Suprapubic skin (tissue), 4 donors: ENCODE data around the gene OR4D6. TPM values are rescaled to one million over a fixed set of nuclear protein-coding genes. Genes with fewer than 3 reads are reported as not detected.

Experiments used
- DNase-seq, 2 donors: peaks; one replicate each; pipeline ENCODE4 v3.0.0-alpha.2; 2019; ENCODE audit warnings: low spot score in 2 of 2
- H3K27ac ChIP-seq: fragments of 200-600 bp; sonication (generic); one replicate; pipeline ENCODE4 v1.5.1; 2019
- H3K27me3 ChIP-seq: fragments of 200-600 bp; sonication (generic); one replicate; pipeline ENCODE4 v1.5.1; 2019
- H3K36me3 ChIP-seq: fragments of 200-600 bp; sonication (generic); one replicate; pipeline ENCODE4 v1.5.1; 2019
- H3K4me1 ChIP-seq: fragments of 200-600 bp; sonication (generic); one replicate; pipeline ENCODE4 v1.5.1; 2019
- H3K4me3 ChIP-seq: fragments of 200-600 bp; sonication (generic); one replicate; pipeline ENCODE4 v1.5.1; 2019; ENCODE audit warnings: mild to moderate bottlenecking
- H3K9me3 ChIP-seq: fragments of 200-600 bp; sonication (generic); one replicate; pipeline ENCODE4 v1.5.1; 2019
- EP300 ChIP-seq: sonication (generic); formaldehyde crosslinking; IDR thresholded peaks from one replicate; pipeline ENCODE4 v1.6.1; 2017; ENCODE audit warnings: antibody characterized with exemption
- POLR2A ChIP-seq, 2 donors: fragments of 450-650 bp; IDR thresholded peaks; one replicate each; pipeline ENCODE4 v1.6.1; 2017; ENCODE audit warnings: antibody characterized with exemption in 2 of 2, mild to moderate bottlenecking in 2 of 2, moderate library complexity in 2 of 2
- POLR2AphosphoS5 ChIP-seq, 3 donors: sonication (generic); formaldehyde crosslinking; IDR thresholded peaks; one replicate each; pipeline ENCODE4 v1.6.1; 2017; ENCODE audit warnings: antibody characterized with exemption in 3 of 3
- WGBS: methylation state at CpG from one replicate; pipeline ENCODE4 v1.1.5; 2018; 5-methylcytosine and 5-hydroxymethylcytosine counted together
- total RNA-seq, 4 donors: library from RNA; depleted of rRNA; stranded (reverse); fragments of >200 nt; gene quantifications; one replicate each; pipeline ENCODE4 v1.1.0, GENCODE V29; 2016
- TF ChIP-seq, protein P1 (sequence below), 2 donors: fragments of 200-600 bp in 1 of 2; fragments of 450-650 bp in 1 of 2; sonication (generic) in 1 of 2; IDR thresholded peaks; one replicate each; pipeline ENCODE4 v1.5.1; 2016 to 2019; ENCODE audit warnings: antibody characterized with exemption in 2 of 2, mild to moderate bottlenecking in 1 of 2, moderate library complexity in 1 of 2

The OR4D6 gene
- total RNA-seq, 4 donors from 2014 or later, result not detected

DNA sequence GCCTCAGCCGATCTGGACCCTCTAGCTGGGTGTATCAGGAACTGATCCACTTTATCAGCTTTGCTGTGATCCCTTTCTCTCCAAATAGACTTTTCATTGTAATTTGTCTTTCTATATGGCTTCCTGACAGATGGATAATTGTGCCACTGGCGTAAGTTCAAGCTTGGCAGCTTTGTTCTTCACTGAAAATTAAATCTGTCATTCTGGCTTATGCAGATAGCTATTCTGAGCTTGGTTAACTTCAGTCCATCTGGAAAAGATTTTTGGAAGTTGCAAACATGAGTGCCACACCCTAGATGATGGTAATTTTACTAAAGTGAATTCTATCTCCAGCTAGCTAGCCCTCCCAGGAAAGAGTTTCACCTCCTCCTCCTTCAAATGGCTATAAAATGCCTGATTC lies 38.6 kb upstream of the OR4D6 start:
- TF ChIP-seq POLR2A (IDR thresholded peaks at IDR 0.05), result no peak
- WGBS, result 57% methylated on average over 2 of the region's 2 CpGs
- H3K4me3 ChIP-seq, result no peak overlapping the region

DNA sequence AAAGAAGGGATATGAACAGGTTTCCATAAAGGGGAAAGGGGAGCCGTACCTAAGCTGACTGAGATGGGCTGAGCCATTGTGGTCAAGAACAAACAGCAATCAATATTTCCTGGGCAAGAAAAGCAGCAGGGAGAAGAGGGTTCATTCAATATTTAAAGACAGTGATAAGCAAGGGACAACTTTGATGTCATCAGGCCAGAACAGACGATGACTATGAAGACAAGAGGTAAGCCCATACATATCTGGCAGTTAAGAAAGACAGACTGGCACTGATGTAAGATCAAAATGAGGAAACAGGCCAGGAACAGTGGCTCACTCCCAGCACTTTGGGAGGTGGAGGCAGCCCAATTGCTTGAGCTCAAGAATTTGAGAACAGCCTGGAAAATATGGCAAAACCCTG lies 32.9 kb upstream of the OR4D6 start:
- 81% methylated on average over 2 of the region's 2 CpGs for WGBS
- H3K27ac ChIP-seq, result no peak overlapping the region

More for the DNA sequence above, 38.6 kb upstream of the OR4D6 start:
- Histone ChIP-seq H3K27me3 (no peaks in the 10 kb centered on the region), H3K4me1 (no peaks in the 10 kb centered on the region), H3K9me3 (no peaks in the 10 kb centered on the region), H3K27ac (no peak overlapping the region), H3K36me3 (no peaks in the 10 kb centered on the region)
- DNase-seq, result no peak

DNA sequence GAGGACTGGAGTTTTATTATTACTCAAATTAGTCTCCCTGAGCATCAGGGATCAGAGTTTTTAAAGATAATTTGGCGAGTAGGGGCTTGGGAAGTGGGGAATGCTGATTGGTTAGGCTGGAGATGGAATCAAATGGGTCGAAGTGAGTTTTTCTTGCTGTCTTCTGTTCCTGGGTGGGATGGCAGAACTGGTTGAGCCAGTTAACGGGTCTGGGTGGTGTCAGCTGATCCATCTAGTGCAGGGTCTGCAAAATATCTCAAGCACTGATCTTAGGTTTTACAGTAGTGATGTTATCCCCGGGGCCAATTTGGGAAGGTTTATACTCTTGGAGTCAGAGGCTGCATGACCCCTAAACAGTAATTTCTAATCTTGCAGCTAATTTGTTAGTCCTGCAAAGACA lies 31.6 kb upstream of the OR4D6 start:
- H3K9me3 ChIP-seq, result no peaks in the 10 kb centered on the region
- 48% methylated on average over 4 of the region's 4 CpGs for WGBS
- H3K4me1 ChIP-seq, result no peaks in the 10 kb centered on the region
- no peaks in the 10 kb centered on the region for H3K27me3 ChIP-seq
- H3K4me3 ChIP-seq, result no peak overlapping the region
- TF ChIP-seq POLR2AphosphoS5 (IDR thresholded peaks at IDR 0.05) (no peak), POLR2A (IDR thresholded peaks at IDR 0.05) (no peak), EP300 (no peak)
- TF ChIP-seq, protein P1, sequence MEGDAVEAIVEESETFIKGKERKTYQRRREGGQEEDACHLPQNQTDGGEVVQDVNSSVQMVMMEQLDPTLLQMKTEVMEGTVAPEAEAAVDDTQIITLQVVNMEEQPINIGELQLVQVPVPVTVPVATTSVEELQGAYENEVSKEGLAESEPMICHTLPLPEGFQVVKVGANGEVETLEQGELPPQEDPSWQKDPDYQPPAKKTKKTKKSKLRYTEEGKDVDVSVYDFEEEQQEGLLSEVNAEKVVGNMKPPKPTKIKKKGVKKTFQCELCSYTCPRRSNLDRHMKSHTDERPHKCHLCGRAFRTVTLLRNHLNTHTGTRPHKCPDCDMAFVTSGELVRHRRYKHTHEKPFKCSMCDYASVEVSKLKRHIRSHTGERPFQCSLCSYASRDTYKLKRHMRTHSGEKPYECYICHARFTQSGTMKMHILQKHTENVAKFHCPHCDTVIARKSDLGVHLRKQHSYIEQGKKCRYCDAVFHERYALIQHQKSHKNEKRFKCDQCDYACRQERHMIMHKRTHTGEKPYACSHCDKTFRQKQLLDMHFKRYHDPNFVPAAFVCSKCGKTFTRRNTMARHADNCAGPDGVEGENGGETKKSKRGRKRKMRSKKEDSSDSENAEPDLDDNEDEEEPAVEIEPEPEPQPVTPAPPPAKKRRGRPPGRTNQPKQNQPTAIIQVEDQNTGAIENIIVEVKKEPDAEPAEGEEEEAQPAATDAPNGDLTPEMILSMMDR (IDR thresholded peaks at IDR 0.05), result no peak
- H3K27ac ChIP-seq, result no peak overlapping the region
- DNase-seq, result no peak
- H3K36me3 ChIP-seq, result no peaks in the 10 kb centered on the region

More for the DNA sequence above, 32.9 kb upstream of the OR4D6 start:
- Histone ChIP-seq H3K4me1 (no peaks in the 10 kb centered on the region), H3K36me3 (no peaks in the 10 kb centered on the region), H3K27me3 (no peaks in the 10 kb centered on the region), H3K4me3 (no peak overlapping the region), H3K9me3 (no peaks in the 10 kb centered on the region)
- TF ChIP-seq POLR2A (IDR thresholded peaks at IDR 0.05) (no peak), POLR2AphosphoS5 (IDR thresholded peaks at IDR 0.05) (no peak), EP300 (no peak)
- TF ChIP-seq, protein P1 (IDR thresholded peaks at IDR 0.05), result no peak
- DNase-seq, result no peak

DNA sequence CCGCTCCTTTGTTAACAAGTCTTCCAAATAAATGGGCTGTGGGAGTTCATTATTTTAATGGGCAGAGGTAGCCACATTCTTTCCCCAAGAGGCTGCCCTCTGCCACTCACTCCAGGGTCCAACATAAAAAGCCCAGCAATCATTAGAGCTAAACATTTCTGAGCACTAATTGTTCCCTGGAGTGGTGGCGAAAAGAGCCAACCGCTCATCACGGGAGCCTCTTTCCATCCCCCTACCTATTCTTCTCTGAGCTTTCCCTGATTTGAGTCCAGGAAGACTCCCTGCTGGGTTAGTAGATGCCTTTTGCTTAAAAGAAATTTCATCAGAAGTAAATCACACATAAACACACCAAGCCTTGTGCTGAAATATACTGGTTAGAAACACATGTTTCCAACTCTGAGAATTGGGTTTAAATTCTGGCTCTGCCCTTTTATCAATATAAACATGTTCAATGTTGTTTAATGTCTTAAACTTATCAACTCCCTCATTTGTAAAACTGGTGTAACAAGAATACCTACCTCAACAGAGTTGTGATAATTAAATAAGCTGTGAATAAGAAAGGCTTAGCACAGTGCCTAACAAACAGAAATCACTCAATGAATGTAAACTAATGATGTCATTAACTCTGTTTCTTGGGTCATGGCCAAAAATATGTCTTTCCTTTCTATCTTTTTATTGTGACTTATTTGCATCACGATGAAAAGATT lies 30.2 kb upstream of the OR4D6 start, which contains the start of gene OR5A2:
Gene OR5A2, minus strand, starts transcription at position 53 of the 707 bp plus-strand sequence. CDS start 3,460 bp downstream, outside the sequence.
- no peaks in the 10 kb centered on the region for H3K36me3 ChIP-seq
- H3K27ac ChIP-seq, result no peak within 1 kb of the TSS
- no peaks in the 10 kb centered on the region for H3K27me3 ChIP-seq
- no peaks in the 10 kb centered on the region for H3K9me3 ChIP-seq
- H3K4me3 ChIP-seq, result no peak within 1 kb of the TSS
- 67% methylated on average over 5 of the region's 5 CpGs for WGBS
- TF ChIP-seq EP300 (no peak), POLR2AphosphoS5 (IDR thresholded peaks at IDR 0.05) (no peak)
- TF ChIP-seq, protein P1 (IDR thresholded peaks at IDR 0.05), result no peak
- DNase-seq, result no peak
- no peaks in the 10 kb centered on the region for H3K4me1 ChIP-seq

DNA sequence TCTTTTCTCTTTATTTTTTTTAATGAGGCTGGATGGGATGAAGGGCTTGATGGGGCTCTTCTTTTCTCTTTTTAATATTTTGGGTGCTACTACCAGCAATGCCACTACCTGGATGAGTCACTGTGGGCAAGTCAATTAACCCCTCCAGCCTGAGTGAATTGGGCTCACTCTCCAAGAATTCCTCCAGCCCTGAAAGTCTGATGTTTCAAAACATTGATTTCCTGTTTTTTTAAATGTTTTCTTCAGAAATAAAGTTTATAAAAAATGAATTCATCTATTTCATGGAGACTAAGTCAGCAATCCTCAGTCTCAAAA lies 29.7 kb upstream of the OR4D6 start:
- no peak for DNase-seq
- Histone ChIP-seq H3K9me3 (no peaks in the 10 kb centered on the region), H3K4me3 (no peak overlapping the region), H3K27ac (no peak overlapping the region), H3K36me3 (no peaks in the 10 kb centered on the region), H3K27me3 (no peaks in the 10 kb centered on the region), H3K4me1 (no peaks in the 10 kb centered on the region)
- TF ChIP-seq POLR2A (IDR thresholded peaks at IDR 0.05) (no peak), EP300 (no peak), POLR2AphosphoS5 (IDR thresholded peaks at IDR 0.05) (no peak)
- TF ChIP-seq, protein P1 (IDR thresholded peaks at IDR 0.05), result no peak
